ENCODE measurements around the gene TLX2. TPM values are rescaled to one million over a fixed set of nuclear protein-coding genes. Genes with fewer than 3 reads are reported as not detected.
"Not testable (repeated sequence)": the region's sequence is repeated elsewhere in the genome, so short reads cannot be mapped to it uniquely, and the experiment has no call there.

The TLX2 gene
- not detected for total RNA-seq

DNA sequence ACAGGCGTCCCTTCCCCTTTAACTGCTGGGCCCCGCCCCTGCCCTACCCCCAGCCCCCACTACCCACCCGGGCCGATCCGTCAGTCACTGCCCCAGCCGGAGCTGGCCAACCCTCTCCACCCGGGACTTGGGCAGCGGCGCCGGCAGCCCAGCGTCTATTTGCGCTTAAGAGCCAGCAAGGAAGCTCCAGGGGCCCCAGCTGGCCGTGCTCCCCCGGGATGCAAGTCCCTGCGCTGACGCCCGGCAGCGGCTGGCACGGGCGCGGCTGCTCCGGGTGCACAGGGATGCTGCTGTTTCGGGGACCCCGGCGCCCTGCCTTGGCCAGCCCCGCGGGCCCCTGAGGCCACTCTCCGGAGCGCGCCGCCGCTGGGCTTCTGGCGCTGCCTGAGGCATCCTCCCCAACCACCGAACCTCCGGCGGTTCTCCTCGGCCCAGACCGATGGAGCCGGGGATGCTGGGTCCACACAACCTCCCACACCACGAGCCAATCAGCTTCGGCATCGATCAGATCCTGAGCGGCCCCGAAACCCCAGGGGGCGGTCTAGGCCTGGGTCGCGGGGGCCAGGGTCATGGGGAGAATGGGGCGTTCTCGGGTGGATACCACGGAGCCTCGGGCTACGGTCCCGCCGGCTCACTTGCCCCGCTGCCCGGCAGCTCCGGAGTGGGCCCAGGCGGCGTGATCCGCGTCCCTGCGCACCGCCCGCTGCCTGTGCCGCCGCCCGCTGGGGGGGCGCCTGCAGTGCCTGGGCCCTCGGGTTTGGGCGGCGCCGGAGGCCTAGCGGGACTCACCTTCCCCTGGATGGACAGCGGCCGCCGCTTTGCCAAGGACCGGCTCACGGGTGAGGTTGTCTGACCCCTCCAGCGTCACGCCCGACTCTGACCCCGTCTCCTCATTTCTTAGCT lies at the start of gene TLX2:
Gene TLX2, plus strand, starts transcription at position 83 of the 903 bp plus-strand sequence. Its CDS starts 357 bp downstream, at position 440.
- peak within 1 kb of the TSS in 1 of 2 donors; percentile 24 for H3K4me3 ChIP-seq

DNA sequence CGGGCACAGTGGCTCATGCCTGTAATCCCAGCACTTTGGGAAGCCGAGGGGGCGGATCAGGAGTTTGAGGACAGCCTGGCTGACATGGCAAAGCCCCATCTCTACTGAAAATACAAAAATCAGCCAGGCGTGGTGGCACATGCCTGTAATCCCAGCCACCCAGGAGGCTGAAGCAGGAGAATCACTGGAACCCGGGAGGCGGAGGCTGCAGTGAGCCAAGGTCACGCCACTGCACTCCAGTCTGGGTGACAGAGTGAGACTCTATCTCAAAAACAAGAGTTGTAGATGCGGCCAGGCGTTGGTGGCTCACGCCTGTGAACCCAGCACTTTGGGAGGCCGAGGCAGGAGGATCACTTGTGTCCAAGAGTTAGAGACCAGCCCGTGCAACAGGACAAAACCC lies 43.5 kb upstream of the TLX2 start:
- not testable (repeated sequence) for H3K27me3 ChIP-seq; H3K27ac ChIP-seq; H3K9me3 ChIP-seq; DNase-seq (ENCODE audit: low spot score); H3K4me3 ChIP-seq
- H3K36me3 ChIP-seq = peaks cover 15% of the 10 kb centered on the region
- H3K4me1 ChIP-seq = peaks cover 0 to 24% of the 10 kb centered on the region in 2 donors

More for the DNA sequence above, at the start of gene TLX2:
- Histone ChIP-seq H3K36me3 (no peaks in the 10 kb centered on the region), H3K27ac (no peak within 1 kb of the TSS), H3K9me3 (no peaks in the 10 kb centered on the region), H3K4me1 (peaks cover 0 to 31% of the 10 kb centered on the region in 2 donors), H3K27me3 (peaks cover 42 to 64% of the 10 kb centered on the region in 2 donors)
- TF ChIP-seq, protein P1, sequence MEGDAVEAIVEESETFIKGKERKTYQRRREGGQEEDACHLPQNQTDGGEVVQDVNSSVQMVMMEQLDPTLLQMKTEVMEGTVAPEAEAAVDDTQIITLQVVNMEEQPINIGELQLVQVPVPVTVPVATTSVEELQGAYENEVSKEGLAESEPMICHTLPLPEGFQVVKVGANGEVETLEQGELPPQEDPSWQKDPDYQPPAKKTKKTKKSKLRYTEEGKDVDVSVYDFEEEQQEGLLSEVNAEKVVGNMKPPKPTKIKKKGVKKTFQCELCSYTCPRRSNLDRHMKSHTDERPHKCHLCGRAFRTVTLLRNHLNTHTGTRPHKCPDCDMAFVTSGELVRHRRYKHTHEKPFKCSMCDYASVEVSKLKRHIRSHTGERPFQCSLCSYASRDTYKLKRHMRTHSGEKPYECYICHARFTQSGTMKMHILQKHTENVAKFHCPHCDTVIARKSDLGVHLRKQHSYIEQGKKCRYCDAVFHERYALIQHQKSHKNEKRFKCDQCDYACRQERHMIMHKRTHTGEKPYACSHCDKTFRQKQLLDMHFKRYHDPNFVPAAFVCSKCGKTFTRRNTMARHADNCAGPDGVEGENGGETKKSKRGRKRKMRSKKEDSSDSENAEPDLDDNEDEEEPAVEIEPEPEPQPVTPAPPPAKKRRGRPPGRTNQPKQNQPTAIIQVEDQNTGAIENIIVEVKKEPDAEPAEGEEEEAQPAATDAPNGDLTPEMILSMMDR (IDR thresholded peaks at IDR 0.05) = no peak
- no peak for DNase-seq (ENCODE audit: low spot score)

DNA sequence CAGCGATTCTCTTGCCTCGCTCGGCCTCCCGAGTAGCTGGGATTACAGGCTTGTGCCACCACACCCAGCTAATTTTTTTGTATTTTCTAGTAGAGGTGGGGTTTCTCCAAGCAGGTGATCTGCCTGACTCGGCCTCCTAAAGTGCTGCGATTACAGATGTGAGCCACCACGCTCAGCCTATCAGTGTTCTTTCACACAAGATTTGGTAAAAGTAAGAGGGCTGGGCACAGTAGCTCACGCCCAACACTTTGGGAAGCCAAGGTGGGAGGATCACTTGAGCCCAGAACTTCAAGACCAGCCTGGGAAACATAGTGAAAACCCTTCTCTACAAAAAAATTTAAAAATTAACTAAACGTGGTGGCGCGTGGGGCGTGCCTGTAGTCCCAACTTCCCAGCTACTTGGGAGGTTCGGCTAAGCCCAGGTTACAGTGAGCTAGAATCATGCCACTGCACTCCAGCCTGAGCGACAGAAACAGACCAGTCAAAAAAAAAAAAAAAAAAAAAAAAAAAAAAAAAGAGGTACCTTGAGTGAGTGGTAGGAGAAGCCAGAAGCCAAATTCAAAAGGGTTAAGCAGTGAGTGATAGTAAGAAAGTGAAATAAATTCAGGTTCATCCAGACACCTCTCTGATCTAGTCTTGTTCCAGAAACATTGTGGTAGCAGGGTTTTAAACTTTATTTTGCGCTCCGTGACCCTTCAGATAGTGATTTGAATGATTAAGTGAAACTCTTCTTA lies 42.8 kb upstream of the TLX2 start:
- no peaks in the 10 kb centered on the region for H3K27me3 ChIP-seq
- TF ChIP-seq, protein P1 (IDR thresholded peaks at IDR 0.05) = no peak
- H3K4me1 ChIP-seq = peaks cover 0 to 20% of the 10 kb centered on the region in 2 donors
- H3K9me3 ChIP-seq = no peaks in the 10 kb centered on the region
- H3K36me3 ChIP-seq = peaks cover 15% of the 10 kb centered on the region
- peak overlapping the region; percentile 79 to 90 for H3K27ac ChIP-seq
- no peak for DNase-seq (ENCODE audit: low spot score)
- H3K4me3 ChIP-seq = peak overlapping the region; percentile 66 to 68

DNA sequence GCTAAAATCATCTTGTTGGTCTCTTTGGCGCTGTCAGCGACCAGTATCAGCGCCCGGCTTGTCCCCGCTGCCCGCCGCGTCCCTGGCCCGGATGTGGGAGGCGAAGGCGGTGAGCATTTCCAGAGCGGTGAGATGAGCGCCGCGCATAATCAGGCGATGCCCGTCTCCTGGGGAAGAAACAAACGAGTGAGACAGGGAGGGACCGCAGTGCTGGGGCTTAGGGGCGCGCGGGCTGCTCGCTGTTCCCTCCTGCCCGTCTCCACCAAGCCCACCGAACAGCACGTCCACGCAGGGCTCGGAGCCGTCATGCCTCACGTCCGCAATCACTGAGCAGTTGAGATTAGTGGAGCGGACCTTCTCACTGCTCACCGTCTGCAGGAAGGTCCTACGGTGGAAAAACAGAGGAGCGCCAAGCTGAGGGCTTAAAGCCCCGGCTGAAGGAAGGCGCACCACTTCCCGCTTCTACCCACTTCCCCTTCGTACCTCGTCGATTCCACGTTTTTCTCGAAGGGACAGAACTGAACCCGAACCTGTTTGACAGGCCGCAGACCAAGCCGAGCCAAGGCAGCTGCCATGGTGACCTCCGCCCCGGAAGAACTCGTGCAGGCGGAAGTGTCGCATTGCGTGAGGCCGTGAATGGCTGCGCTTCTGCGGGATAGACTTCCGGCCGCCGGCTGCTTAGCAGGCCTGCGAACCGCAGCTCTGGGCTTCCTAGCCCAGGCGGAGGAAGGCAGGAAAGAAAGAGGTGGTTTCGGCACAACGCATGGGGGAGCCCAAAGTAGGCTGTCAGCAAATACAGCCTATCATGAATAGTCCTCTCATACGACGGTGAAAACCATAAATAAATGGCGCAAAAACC lies 41.9 kb upstream of the TLX2 start, which contains the start of gene MRPL53:
Gene MRPL53, minus strand, starts transcription at position 595 of the 859 bp plus-strand sequence. Its CDS starts 20 bp downstream, at position 575.
- TF ChIP-seq, protein P1 (IDR thresholded peaks at IDR 0.05) = no peak
- Histone ChIP-seq H3K4me3 (peak within 1 kb of the TSS; percentile 66 to 68), H3K36me3 (peaks cover 15% of the 10 kb centered on the region)

DNA sequence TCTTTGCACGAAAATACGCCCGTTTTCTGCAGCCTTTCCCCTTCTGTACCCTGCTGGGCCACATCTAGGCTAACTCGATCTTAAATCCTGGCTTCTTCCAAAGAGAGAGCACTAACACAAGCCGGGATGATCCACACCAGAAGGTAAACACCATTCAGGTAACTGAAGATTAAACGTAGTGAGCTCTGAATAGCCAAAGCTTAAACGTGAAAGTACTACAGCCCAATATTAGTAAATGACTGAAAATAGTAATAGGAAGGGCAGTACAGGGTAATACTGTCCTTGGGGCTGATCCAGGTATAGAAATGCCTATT lies 41.3 kb upstream of the TLX2 start:
- H3K27me3 ChIP-seq = no peaks in the 10 kb centered on the region
- peaks cover 0 to 20% of the 10 kb centered on the region in 2 donors for H3K4me1 ChIP-seq
- H3K27ac ChIP-seq = peak overlapping the region; percentile 79 to 90
- TF ChIP-seq, protein P1 (IDR thresholded peaks at IDR 0.05) = no peak
- DNase-seq (ENCODE audit: low spot score) = no peak
- H3K36me3 ChIP-seq = peaks cover 15% of the 10 kb centered on the region
- no peaks in the 10 kb centered on the region for H3K9me3 ChIP-seq
- H3K4me3 ChIP-seq = peak overlapping the region; percentile 66 to 68

More for the DNA sequence above, 41.9 kb upstream of the TLX2 start, which contains the start of gene MRPL53:
- no peaks in the 10 kb centered on the region for H3K27me3 ChIP-seq
- H3K27ac ChIP-seq = peak within 1 kb of the TSS; percentile 79 to 90
- H3K9me3 ChIP-seq = no peaks in the 10 kb centered on the region
- peak; percentile 94 for DNase-seq (ENCODE audit: low spot score)
- H3K4me1 ChIP-seq = peaks cover 0 to 20% of the 10 kb centered on the region in 2 donors
